B cell (primary cell): Measurements from ENCODE around the gene DEXI.

Experiments used
- EZH2 ChIP-seq: IDR thresholded peaks from 2 replicates; pipeline ENCODE4 v1.6.1; 2012; ENCODE audit warnings: borderline replicate concordance, low read depth, mild to moderate bottlenecking, moderate library complexity, low read length; ENCODE audit not compliant: insufficient read depth, poor library complexity, severe bottlenecking
- TF ChIP-seq, protein P1 (sequence below): fragments of 200-600 bp; IDR thresholded peaks from one replicate; pipeline ENCODE4 v1.8.0; 2022; ENCODE audit warnings: antibody characterized with exemption, mild to moderate bottlenecking

DNA sequence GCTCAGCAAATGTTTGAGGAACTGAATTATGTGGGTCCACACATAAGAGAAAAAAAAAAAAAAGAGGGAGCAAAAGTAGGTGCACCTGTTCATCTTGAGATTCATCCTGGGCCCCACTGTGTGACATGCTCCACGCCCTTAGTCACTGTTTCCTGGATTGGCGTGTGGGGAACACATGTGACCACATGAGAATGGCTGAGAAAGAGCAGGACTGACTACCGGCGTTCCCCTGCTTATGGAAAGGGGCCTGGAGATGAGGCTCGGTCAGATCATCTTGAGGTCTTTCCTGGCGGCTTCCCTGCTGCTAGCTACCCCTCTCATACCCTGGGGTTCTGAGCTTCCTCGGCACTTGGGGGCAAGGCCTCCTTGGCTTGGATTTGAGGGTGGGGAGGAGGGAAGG is 3.9 kb downstream of the DEXI start:
- TF ChIP-seq, protein P1, sequence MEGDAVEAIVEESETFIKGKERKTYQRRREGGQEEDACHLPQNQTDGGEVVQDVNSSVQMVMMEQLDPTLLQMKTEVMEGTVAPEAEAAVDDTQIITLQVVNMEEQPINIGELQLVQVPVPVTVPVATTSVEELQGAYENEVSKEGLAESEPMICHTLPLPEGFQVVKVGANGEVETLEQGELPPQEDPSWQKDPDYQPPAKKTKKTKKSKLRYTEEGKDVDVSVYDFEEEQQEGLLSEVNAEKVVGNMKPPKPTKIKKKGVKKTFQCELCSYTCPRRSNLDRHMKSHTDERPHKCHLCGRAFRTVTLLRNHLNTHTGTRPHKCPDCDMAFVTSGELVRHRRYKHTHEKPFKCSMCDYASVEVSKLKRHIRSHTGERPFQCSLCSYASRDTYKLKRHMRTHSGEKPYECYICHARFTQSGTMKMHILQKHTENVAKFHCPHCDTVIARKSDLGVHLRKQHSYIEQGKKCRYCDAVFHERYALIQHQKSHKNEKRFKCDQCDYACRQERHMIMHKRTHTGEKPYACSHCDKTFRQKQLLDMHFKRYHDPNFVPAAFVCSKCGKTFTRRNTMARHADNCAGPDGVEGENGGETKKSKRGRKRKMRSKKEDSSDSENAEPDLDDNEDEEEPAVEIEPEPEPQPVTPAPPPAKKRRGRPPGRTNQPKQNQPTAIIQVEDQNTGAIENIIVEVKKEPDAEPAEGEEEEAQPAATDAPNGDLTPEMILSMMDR, result no peak
- TF ChIP-seq EZH2, result no peak
